NCI-H446 treated with DMSO at 0.1 percent for 48 hours (cell line): Measurements from ENCODE around the gene PTCD1.
"Not testable (repeated sequence)": the region's sequence is repeated elsewhere in the genome, so short reads cannot be mapped to it uniquely, and the experiment has no call there.

Experiments
- DNase-seq: peaks from one replicate; lab custom pipeline; 2025; lab: John Stamatoyannopoulos, UW

PTCD1 gene

DNA sequence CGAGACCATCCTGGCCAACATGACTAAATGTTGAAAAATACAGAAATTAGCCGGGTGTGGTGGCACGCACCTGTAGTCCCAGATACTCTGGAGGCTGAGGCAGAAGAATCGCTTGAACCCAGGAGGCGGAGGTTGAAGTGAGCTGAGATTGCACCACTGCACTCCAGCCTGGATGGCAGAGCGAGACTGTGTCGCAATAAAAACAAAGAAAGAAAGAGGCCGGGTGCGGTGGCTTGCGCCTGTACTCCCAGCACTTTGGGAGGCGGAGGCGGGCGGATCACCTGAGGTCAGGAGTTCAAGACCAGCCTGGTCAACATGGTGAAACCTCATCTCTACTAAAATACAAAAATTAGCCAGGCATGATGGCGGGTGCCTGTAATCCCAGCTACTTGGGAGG lies 51.4 kb downstream of the PTCD1 start:
- DNase-seq, result not testable (repeated sequence)

DNA sequence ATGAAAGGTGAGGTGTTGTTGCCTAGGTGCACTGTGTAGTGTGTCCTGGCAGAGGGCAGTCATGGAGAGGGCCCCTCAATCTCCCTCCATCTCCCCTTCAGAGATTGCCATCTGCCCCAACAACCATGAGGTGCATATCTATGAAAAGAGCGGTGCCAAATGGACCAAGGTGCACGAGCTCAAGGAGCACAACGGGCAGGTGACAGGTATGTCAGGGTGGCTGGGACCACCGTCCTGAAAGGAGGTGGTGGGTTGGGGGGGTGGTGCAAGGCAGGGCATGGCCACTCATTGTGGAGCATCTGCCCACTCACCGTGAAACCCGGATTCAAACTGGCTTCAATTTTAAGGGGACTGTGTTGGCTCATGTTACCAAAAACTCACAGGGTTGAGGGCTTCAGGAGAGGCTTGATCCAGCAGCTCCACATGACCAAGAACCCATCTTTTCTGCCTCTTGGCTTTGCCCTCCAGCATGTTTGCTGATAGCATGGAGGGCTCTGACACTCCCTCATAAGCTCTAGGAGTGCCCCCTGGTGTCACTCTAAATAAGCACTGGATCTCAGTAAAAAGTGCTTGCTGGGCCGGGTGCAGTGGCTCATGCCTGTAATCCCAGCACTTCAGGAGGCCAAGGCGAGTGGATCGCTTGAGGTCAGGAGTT lies 51.9 kb downstream of the PTCD1 start:
- DNase-seq, result no peak

DNA sequence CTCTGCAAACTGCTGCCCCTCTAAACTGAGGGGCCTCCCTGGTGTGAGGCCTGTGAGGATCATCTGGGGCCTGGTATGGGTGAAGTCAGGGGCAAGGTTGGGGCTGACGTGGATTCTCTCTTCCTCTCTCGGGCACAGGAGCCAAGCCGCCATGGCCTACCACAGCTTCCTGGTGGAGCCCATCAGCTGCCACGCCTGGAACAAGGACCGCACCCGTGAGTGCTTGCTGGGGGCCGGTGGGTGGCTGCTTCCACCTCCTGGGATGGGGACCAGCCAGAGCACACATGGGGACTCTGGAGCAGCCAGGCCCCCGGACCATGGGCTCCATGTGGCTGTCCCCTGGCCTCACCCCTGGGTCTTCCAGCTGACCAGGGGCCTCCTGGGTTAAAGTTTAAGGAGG lies 53.0 kb downstream of the PTCD1 start:
- DNase-seq, result no peak

DNA sequence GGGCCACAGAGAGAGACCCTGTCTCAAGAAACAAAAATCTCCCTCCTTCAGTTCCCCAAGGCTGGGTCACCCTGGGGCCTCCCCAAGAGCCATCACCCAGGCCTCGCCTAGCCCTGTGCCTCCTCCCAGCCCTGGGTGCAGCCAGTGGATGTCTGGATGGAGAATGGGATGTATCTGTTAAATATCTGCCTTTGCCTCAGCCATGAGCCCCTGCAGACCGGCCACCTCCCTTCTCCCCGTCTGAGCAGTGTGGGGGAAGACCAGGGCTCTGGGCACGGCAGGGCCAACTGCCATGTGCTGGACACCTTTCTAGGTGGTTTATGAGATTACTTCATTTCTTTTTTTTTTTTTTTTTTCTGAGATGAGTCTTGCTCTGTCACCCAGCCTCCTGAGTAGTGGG lies 54.1 kb downstream of the PTCD1 start:
- no peak for DNase-seq

DNA sequence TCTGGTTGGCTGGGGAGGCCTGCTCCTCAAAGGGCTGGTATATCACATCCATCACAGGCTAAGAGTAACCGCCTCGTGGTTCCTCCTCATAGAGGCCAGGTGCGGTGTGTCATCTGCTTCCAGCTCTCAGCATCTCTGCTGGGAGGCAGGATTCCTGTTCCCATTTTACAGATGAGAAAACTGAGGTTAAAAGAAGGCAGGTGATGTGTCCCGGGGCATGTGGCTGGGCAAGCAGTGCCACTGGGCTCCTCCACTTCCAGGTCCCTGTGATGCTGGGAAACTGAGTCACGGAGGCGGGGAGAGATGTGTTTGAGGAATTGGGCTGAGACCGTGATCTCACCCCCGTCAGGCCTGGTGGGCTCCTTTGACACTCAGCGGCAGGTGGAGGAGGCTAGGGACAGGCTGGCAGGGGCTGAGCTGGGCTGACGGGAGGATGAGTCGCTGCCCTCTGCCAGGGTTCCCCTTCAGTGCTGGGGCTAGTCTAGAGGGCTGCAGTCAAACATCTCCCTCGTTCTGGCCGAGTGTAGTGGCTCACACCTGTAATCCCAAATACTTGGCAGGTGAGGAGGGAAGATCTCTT lies 54.7 kb downstream of the PTCD1 start:
- no peak for DNase-seq

DNA sequence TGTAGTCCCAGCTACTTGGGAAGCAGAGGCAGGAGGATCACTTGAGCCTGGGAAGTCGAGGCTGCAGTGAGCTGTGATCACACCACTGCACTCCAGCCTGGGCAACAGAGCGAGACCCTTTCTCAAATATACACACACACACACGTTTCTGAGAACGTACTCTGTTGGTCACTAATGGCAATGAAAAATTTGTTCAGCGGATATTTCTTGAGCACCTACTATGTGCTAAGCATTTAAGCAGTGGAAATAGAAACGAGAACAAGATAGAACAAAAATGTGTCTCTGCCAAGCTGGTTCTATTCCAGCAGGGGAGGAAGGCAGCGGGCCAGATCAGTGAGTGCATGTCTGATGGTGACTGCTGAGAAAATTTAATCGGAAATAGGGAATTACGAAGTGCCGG lies 55.4 kb downstream of the PTCD1 start:
- no peak for DNase-seq

DNA sequence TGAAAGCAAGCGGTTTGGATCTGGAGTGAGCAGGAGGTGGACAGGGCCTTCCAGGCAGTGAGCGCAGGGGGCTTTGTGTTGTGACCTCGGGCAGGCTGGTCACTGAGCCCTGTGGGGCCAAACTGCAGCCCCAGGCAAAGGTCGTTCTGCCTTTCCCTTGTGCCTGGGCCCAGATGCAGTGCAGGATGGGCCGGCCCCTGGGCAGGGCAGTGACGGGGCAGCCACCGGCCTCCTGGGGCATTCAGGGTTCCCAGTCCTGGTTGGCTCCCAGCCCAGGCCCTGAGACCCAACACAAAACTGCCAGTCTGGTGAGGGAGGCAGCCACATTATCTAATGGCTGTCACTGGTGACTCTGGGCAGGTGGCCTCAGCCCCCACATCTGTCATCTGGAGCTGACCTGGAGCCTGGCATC lies 56.9 kb downstream of the PTCD1 start:
- no peak for DNase-seq

DNA sequence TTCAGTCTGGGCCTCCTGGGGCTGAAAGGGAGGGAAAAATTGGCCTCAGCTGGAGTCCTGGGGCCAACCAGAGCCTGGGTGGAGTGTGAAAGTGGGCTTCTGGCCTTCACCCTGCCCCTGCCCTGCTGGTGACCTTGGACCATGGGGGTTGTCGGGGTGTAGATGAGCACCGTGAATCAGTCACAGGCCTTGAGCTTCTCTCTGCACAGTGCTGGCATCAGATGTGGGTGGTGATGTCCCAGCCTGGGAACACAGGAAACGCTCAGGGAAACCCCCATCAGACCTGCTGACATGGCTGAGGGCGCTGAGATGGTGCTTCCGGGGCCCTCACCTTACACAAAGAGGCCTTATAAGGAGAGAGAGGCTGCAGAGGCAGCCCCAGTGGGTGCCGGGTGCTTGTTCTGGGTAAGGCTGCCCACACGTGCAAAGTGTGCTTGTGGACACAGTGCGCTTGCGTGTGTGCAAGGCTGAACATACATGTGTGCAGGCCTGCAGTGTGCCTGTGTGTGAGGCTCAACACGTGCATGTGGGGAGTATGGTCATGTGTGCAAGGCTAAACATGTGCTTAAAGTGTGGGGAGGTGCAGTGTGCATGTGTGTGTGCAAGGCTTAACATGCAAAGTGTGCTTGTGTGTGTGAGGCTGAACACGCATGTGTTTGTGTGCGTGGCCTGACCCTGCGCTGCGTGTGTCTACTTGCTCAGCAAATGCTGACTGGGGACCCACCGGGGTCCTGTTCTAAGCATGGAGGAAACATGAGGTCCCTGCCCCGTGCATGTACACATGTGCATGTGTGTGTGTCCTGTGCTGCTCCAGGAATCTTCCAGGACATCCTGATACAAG lies 57.6 kb downstream of the PTCD1 start:
- no peak for DNase-seq

DNA sequence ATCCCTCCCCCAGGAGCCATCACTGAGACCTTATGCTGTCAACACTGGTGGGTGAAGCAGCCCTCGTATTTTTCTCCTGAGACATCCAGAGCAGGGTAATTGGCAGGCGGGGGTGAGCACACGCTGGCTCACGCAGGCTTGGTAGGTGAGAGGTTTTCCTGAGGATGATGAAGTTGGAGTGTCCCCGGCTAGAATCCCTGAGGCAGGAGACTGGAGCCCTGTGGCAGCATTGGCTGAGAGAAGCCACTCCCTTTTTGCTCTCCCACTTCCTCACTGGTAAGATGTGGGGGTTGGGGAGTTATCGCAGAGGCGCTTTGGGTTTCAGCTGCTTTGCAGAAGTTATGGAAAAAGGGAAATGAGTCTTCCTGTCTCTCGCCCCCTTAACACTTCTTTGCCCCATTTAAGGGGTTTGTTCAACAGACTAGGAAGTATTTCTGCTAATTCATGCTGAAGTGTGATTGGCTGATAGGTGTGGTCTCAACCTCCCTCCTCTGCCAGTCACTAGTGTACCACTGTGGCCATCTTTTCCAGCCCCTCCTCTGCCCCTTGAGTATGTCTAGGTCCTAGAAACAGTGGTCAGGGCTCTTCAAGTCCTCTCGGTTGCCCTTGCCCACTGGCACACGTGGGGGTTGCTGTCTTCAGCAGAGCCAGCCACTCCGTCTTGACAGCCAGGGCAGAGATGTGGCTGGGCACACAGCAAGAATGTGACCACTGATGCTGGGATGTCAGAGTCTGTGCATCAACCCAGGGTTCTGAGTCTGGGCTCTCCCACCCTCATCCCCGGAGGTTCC lies 58.4 kb downstream of the PTCD1 start:
- DNase-seq, result no peak

DNA sequence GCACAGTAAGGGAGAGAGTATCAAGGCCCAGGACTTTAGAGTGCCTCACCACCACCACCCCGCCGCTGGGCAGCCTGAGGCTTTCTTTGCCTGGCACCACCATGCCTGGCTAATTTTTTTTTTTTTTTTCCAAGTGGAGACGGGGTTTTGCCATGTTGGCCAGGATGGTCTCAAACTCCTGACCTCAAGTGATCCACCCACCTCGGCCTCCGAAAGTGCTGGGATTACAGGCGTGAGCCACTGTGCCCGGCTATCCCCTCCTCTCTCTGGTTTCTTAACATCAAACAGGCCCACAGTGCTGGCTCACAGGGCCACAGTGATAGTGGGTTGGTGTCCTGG lies 58.9 kb downstream of the PTCD1 start:
- not testable (repeated sequence) for DNase-seq

DNA sequence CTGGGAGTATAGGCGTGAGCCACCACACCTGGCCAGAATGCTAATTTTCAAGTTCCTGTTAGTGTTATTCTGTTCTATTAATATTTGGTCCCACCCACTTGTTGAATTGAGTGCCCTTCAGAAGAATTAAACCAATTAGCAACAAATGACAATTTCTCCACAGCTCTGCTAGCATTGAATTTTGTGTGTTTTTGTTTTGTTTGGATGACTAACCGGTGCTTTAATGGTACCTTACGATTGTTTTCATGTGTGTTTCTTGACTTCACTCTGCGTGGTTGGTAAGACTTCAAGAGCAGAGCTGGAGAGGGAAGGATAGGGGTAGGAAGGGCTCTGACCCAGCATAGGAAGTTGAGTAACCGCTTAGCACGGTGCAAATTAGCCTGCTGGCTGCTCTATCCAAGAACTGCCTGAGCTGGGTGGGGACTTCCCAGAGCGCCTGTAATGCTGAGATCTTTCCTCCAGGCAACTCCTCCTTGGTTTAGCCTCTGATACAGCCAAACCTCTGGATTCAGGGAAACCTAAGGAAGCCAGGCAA lies 59.5 kb downstream of the PTCD1 start:
- DNase-seq, result no peak

DNA sequence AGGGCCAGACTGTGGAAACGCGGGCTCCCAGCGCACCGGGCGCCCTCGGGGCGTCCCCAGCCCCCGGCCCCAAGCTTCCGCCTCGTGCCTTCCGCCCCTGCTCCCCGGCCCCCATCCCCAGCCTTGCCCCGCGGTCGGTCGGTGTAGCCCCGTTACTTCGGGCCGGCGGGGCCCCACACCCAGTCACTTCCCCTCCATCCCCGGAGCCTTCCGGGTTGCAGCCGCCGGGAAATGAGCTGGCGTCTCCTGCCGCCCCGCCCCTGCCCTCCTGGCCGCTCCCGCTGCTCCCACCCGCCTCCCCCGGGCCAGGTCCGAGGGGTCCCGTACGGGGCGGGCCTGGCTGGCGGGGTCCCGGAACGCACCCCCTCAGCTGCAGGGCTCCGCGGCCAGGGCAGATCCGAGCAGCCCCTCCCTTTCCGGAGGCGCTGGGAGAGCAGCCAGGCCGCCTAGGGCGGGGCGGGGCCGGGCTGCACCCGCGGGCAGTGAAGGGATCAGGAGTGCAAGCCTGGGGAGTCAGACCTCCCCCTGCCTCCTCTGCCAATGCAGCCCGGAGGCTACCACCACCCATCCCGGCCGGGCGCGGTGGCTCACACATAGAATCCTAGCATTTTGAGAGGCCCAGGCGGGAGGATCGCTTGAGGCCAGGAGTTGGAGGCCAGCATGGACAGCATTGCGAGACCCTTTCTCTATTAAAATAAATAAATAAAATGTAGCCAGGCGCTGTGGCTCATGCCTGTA lies 63.4 kb downstream of the PTCD1 start:
- no peak for DNase-seq

DNA sequence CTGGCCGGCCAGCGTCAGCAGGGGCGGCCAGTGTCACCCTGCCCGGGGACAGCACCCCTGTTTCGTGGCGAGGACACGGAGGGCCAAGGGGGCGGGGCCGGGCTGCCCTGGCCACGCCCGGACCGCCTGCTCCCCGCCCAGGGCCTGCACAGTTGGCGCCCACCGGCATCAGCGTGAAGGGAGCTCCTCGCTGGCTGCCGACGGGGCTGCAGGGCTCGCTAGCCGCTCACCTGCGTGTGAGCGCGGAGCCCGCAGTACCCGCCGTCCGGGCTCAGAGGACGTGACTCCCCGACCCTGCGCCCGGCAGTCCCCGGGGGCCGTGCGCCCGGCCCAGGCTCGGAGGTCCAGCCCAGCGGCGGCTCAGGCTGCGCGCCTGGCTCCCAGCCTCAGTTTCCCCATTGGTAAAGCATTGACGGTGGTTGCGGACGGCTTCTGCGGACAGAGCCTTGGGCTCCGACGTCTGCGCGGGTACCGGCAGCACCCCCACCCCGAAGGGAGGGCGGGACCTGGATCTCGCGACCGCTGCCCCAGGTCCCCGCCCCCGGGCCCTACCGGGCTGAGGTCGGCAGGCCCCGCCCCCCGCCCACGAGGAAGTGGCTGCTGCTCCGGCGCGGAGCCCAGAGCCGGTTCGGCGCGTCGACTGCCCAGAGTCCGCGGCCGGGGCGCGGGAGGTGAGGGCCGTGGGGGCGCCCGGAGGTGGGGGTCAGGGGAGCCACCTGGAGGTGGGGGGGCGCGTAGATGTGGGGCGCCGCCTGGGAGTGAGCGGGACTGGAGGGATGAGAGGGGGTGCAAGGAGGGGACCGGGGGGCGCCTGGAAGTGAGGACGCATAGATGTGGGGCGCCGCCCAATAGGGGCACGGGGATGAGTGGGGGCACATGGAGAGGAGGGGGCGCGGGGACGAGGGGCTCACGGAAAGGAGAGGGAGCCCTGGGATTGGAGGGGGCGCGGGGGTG lies 64.2 kb downstream of the PTCD1 start, which contains the start of gene ARPC1B:
TSS of gene ARPC1B (plus strand) at position 620 of the 954 bp plus-strand sequence. CDS start 10,985 bp downstream, outside the sequence.
- DNase-seq, result no peak

DNA sequence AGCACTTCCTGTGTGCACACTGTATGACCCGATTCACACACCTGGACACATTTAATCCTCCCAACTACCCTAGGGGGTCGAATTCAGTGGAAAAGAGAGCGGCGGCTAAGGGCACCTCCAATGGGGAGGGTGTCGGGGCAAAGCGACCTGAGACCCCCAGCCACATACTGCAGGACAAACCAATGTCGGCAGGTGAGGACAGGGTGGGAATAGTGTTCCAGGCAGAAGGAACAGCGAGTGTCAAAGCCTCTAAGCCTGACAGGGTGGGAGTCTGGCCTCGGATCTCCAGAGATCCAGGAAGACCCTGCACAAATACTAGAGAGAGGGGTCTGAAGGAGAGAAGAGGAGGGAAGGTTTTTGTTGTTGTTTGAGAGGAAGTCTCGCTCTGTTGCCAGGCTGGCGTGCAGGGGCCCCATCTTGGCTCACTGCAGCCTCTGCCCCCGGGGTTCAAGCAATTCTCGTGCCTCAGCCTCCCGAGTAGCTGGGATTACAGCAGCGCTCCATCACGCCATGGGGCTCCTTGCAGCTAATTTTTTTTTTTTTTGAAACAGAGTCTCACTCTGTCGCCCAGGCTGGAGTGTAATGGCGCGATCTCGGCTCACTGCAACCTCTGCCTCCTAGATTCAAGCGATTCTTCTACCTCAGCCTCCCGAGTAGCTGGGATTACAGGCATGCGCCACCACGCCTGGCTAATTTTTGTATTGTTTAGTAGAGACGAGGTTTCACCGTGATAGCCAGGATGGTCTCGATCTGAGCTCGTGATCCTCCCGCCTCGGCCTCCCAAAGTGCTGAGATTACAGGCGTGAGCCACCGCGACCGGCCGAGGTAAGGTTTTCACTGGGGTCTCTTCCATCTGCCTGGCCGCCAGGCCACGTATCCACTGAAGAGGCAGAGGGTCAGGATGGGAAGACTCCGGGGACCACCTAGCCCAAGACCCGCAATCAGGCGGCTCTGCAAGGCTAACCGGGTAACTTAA lies 65.2 kb downstream of the PTCD1 start:
- no peak for DNase-seq

DNA sequence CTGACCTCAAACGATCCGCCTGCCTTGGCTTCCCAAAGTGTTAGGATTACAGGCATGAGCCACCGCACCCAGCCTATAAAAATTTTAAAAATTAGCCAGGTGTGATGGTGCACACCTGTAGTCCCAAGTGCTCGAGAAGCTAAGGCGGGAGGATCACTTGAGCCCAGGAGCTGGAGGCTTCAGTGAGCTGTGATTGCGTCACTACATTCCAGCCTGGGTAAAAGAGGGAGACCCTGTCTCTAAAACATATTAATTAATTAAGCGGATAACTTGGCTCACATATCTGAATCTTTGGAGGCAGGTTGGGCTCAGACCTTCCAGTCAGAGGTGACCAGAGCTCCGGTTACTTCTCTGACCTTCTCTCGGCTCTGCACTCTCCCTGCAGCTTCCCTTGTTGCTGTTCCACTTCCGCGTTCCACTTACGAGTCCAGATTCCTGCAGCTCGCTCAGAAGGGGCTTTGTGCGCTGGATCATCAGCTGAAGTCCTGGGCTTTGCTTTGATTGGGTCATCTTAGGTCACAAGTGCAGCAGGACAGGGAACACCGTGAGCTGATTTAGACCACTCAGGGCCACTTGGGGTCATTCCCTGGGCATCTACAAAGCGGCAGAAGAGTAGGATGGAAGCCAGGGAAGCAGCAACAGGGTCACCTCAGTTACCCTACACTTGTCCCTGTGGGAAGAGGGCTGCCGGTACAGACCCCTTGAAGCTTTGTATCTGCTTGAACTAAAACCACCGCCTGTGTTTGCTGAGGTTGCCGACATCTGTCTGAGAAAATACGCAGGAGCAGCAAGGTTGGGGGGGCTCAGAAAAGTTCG lies 66.1 kb downstream of the PTCD1 start:
- no peak for DNase-seq

DNA sequence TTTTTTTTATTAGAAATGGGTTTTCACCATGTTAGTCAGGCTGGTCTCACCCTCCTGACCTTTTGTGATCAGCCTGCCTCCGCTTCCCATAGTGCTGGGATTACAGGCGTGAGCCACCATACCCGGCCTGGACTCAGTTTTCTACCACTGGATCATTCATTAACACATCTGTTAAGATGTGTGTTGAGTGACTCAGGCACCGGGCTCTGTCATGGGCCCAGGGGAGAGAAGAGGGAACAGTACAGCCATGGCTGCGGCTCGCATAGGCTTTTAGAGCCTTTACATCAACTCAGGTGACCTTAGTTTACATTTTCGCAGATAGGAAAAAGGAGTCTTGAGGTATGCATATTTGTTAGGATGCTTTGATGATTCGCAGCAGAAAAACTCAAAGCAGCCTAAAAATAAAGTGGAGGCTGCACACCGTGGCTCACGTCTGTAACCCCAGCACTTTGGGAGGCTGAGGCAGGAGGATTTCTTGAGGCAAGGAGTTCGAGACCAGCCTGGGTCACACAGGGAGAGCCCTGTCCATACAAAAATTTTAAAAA lies 67.2 kb downstream of the PTCD1 start:
- DNase-seq, result no peak

DNA sequence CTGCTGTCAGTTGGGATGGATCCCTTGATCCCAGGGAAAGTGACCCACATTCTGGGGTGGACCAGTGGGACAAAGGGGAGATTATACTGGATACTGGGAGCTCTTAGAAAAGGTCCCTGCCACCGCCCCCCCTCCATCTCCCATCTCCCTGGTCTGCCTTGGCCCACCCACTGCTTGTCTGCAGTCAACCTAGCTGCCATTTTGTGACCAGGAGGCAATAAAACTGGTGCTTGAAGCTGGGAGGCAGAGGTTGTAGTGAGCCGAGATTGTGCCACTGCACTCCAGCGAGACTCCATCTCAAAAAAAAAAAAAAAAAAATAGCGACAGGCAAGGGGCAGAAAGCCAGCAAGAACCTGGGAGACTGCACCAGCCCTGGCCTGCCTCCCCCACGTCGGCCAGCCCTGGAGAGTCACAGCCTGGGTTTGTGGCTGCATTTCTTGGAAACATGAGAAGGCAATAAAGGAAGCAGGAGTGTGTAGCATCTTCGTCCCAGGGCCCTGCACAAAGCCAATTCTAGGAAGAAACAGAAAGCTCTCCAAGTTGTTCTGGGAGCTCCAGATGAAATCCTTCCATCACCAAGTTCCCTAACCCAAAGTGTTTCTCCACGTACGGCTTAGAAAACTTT lies 68.7 kb downstream of the PTCD1 start:
- DNase-seq, result no peak
